AG08396 (cell line): Measurements from ENCODE around the gene ZNF2.
A peak's percentile ranks its signal among the peaks of the same experiment; 100 is the strongest.
"Not testable (repeated sequence)": the region's sequence is repeated elsewhere in the genome, so short reads cannot be mapped to it uniquely, and the experiment has no call there.

Source experiments
- DNase-seq: peaks from one replicate; pipeline ENCODE4 v3.0.0; 2012; ENCODE audit warnings: low spot score, mixed read lengths

Gene ZNF2

GRCh38 chr2:95165371-95166064, at the start of gene ZNF2:
TSS of gene ZNF2 (plus strand) at chr2:95165809. CDS start at chr2:95176227, 10,418 bp downstream.
- DNase-seq = peak; percentile 99

GRCh38 chr2:95121093-95121406, 44.6 kb upstream of the ZNF2 start:
- no peak for DNase-seq

DNA sequence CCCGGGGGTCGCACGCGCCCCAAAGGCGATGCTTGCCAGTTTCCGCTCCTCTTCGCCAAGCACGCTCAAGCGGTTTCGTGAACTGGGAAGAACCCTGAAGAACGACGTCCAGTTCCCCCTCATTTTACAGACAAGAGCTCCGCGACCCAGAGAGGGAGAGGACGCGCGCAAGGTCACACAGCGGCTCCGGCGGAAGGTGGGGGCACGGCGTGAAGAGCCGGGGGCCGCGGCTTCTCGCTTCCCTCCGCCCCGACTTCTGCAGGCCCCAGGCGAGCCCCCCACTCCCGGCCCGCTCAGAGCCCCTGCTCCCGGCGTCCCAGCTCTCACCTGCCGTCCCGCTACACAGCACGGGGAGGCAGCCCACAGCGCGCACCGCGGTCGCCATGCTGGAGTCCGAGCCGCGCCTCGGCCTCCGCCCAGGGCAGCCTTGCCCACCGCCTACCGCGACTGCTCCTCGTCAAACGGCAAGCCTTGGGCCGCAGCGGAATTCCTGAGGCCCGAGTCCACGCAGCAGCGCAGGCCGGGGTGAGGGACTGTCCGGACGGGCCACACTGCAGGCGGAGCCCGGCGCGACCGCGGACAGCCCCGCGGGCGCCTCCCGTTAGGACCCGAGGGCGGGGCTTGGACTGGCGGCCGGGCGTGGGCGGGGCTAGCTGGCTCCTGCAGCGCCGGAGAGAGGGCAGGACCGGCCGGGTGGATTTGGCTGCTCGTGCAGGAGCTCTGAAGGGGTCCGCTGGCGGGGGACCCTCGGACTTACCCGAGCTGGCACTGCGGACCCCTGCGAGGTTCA, 44.0 kb upstream of the ZNF2 start, which contains the start of gene MRPS5:
TSS of gene MRPS5 (minus strand) at position 402 of the 790 bp plus-strand sequence. CDS start at position 385, 17 bp downstream.
- DNase-seq = peak; percentile 98

DNA sequence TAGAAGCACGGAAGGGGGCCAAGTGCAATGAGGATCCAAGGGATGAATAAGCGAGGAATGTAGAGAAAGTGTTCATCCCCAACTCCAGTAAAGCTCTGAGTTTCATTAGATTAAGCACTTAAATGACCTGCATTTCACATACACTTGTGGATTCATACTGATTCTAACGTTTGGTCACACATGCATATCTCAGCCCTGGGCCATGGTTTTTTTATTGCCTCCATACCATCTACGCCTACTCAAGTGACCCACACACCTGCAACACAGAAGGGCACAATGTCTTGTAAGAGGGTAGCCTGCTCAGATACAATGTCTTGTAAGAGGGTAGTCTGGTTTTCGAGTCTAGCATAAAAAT, 43.4 kb upstream of the ZNF2 start:
- no peak for DNase-seq

DNA sequence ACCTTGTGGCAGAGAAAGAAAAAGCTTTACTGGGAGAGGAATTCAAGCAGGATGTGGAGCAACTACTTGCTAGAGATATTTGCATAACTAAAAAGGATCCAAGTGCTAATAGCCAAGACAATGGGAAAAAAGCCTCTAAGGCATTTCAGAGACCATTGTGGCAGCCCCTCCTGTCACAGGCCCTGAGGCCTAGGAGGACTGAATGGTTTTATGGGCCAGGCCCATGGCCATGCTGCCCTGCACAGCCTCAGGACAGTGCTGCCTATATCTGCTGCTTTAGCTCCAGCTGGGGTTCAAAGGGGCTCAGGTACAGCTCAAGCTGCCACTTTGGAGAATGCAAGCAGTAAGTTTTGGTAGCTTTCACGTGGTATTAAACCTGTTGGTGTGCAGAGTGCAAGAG, 26.9 kb upstream of the ZNF2 start:
- DNase-seq = no peak

GRCh38 chr2:95143838-95144237, 21.8 kb upstream of the ZNF2 start:
- DNase-seq = no peak

GRCh38 chr2:95149397-95149984, 16.1 kb upstream of the ZNF2 start:
- DNase-seq = no peak

- DNase-seq = no peak
Observed at GRCh38 chr2:95158441-95158840, 7.2 kb upstream of the ZNF2 start.

DNA sequence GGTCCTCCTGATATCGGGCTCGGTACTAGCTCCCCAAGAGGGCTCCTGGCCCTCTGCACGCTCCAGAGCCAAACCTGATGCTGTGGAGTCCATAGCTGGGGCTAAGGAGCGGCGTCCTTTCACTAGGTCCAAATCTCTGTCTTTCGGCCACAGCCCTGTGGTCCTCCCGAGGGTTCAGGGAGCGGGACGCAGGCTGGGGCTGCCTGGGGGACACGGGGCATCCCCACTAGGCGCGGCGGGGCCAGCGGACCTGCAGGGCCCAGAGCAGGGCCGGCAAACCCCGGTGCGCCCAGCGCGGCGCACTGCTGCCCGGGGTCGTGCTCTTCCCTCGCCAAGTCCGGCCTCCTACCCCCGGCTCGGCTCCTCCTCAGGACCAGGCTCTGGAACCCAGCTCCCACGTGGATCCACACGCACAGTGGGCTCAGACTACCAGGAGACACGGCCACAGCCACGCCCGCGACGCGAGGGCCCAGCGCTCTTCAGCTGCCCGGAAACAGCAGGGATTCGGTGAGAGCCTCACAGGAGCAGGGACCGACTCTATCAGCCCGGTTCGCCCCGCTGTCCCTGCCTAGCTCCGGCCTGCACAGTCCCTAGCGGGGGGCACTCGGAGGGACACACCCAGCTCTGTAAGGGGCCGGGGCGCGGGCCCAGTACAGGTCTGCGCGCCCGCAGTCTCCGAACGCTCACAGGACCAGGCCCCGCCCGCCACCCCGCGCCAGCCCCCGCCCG, 6.6 kb upstream of the ZNF2 start:
- peak; percentile 74 for DNase-seq

- DNase-seq = peak; percentile 92
Observed at GRCh38 chr2:95159690-95160449, 5.7 kb upstream of the ZNF2 start, which contains the start of gene ZNF514. TSS of gene ZNF514 (minus strand) at chr2:95159848. CDS start at chr2:95153253, 6,595 bp downstream.

DNA sequence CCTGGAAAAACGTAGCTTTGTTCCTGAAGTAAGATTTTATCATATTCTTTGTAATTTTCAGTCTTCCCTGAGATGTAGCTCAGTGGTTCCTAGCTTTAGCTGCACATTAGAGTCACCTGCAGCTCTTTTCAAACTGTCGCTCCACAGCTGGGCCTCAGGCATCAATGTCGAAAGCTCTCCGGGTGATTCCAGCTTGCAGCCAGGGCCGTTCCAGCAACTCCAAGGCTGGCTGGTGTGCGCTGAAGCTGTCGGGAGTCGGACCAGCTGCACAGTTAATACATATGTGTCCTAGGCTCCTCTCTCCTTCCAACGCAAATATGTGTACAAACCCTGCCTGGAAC, 609 bp upstream of the ZNF2 start:
- DNase-seq = no peak

DNA sequence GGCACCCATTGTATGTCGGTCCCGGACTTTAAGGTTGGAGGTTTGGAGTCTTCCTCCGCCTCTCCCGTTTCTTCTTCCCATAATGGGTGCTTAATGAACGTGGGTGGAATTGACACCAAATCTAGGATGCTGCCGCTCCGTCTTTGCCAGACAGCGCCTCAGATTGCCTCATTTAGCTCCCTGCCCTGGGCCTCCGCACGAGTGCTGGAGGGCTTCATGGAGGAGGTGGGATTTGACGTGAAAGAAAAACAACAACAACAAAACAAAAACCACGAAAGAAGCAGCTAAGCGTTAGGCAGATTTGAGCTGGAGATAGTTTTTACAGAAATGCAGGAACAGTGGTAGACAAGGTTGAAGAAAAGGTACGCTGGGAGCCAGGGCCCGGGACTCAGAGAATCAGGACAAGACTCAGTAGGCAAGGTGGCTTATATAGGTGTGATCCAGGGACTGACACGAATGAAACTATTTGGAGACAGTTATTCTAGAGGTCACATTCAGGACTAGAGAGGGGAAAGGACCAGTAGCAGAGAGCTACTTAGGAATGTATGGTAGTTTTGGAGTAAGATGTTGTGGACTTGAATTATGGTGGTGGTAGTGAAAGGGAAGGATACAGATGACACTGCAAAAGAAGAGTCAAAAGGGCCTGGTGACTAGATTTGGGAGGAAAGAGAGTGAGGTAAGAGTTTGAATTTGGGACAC, 605 bp downstream of the ZNF2 start:
- no peak for DNase-seq

DNA sequence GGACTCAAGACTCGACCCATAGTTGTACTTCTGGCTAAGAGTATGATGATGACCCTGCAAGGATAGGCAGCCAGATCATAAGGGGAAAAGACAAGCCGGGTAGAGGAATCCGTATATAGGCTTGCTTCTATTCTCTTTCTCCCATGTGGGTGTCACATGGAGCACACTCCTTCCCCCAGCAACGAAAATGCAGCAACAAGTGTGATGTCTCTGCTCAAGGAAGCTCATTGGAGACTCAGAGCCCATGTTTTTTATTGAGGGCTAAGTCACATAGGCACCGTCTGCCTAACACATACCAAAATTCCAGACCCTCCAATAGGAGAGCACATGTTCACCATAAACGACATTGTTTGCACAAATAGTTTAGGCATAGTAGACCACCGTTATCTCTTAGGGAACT, 6.3 kb downstream of the ZNF2 start:
- DNase-seq = no peak

GRCh38 chr2:95174031-95174542, 8.5 kb downstream of the ZNF2 start:
- DNase-seq = no peak

DNA sequence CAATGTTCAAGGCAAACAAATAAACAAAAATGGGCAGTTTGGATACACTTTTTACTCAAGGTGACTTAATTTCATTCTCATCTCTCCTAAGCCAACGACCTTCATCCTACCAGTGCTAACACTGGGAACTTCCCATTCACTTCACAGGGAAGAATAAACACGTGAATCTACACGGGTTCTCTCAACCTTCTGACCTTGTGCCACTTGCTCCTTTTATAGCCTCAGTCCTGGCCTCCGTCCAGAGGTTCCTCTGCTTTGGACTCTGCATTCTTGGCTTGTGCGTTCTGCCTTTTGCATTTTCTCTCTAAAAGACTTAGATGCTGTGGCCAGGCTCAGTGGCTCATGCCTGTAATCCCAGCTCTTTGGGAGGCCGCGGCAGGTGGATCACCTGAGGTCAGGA, 13.8 kb downstream of the ZNF2 start:
- DNase-seq = no peak

- no peak for DNase-seq
Observed at GRCh38 chr2:95181774-95182173, 16.2 kb downstream of the ZNF2 start.

GRCh38 chr2:95185197-95185596, 19.6 kb downstream of the ZNF2 start:
- DNase-seq = no peak

DNA sequence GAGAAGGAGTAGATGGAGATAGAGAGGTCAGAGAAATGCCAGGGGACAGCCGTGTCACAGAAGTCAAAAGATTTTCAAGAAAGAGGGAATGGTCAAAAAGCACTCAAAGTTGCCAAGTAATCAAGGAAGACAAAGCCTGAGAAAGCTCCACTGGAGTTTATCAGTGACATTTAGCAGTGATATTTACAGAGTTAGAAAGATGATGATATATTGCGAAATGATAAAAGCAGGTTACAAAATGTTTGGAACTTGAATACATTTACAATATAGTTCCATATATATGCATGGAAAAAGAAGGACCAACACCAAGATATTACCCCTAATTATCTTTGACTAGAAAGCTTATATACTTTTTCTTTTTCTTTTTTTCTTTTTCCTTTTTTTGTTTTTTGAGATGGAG, 20.4 kb downstream of the ZNF2 start:
- DNase-seq = no peak

DNA sequence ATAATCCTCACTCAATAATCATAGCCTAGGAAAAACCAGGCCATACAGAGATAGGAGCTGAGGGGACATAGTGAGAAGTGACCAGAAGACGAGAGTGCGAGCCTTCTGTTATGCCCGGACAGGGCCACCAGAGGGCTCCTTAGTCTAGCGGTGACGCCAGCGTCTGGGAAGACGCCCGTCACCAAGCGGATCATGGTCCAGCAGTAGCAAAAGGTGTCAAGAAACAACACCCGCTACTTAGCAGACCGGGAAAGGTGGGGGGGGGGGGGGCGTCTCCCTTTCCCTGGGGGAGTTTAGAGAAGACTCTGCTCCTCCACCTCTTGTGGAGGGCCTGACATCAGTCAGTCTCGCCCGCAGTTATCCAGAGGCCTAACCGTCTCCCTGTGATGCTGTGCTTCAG, 27.3 kb downstream of the ZNF2 start:
- not testable (repeated sequence) for DNase-seq

DNA sequence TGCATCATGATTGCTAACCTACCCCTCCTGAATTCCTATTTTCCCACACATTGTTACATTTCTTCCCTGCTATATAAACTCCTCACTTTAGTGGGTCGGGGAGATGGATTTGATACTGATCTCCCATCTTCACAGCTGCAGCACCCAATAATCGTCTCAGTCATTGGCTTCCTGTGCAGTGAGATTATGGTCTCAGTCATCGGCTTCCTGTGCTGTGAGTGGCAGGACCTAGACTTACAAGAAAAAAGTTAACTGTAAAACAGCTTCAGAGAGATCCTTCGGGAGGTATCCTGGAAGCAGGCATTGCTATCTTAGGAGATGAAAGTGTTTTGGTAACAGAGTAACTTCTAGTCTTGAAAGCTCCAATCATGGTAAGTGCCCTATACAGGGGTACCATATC, 38.3 kb downstream of the ZNF2 start:
- no peak for DNase-seq

- no peak for DNase-seq
Observed at GRCh38 chr2:95204396-95204795, 38.8 kb downstream of the ZNF2 start.
